NCI-H1417 treated with DMSO at 0.1 percent for 48 hours (cell line): ENCODE results near the gene PPP2R5B.
A peak's percentile ranks its signal among the peaks of the same experiment; 100 is the strongest.

ENCODE experiments used
- DNase-seq: peaks from one replicate; lab custom pipeline; 2025; lab: John Stamatoyannopoulos, UW

PPP2R5B gene

DNA sequence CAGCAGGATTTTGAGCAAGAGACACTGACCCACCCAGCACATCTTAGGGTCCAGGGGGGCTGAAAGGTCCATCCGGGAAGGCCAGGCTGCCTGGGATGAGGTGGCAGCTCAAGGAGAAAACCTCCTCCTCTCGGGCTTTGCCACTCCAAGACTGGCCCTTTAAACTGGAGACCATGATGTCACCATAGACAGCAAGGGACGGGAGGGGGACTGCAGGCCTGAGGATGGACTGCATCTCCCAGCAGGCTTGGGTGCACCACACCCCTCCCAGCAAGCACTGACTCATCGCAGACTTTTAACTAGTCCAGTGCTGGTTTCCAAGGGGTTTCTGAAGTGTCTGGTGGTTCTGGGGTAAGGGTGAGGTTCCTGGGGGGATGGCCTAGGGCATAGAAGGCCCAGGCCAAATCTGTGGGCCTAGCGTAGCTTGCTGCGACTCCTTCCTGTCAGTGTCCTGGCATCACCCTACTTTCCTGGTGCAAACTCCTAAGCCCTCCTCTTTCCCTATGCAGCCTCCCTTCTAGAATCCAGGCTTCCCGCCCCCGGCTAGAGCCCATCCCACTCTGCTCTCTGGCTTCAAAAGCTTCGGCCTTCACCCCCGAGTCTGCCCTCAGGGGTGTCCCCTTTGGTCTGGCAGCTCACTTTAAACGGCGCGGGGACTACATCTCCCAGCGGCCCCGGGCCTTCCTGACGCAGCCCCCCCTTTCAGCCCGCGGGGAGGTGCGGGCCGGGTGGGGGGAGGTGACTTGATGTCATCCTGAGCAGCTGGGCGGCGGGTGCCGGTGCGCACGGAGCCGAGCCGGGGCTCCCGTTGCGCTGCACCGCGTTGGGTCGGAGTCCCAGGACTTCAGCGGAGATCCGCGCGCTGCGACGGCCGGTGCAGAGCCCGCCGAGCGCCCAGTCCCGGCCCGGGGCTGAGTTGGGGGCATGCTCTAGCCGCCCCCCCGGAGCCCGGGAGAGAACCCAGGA is at the start of gene PPP2R5B:
Gene PPP2R5B (plus strand): TSS at position 746 of the 966 bp plus-strand sequence. CDS start 1,046 bp downstream, outside the sequence.
- DNase-seq, result peak; percentile 14

DNA sequence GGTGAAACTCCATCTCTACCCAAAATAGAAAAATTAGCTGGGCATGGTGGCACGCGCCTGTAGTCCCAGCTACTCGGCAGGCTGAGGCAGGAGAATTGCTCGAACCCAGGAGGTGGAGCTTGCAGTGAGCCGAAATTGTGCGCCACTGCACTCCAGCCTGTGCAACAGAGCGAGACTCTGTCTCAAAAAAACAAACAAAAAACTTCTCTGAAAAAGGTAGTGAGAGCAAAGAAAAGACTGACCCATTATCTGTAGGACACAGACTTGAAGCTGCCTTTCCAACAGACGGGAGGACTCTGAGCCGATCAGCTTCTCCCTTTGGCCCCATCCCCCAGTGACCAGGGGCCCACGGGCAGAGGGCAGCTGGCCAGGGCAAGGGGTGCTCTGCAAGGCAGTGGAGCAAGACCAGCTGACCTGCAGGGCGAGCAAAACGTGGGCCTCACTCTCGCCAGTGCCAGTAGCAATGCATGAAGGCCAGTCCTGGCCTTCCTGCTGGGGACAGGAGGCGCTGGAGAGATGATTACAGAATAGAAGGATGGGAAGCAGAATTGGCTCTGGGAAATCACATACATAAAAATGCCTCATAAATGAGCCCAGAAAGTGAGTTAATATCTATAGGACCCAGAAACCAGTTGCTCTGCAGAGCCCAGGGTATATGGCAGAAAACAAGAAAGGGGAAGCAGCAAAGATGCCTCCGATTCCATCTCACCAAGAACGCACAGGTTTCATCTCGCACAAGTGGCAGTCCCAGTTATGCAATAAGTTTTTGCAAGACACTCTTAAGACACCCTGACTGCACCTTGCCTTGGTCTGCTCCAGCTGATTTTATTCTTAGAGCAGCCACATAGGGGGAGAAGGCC is 48.9 kb upstream of the PPP2R5B start:
- no peak for DNase-seq

DNA sequence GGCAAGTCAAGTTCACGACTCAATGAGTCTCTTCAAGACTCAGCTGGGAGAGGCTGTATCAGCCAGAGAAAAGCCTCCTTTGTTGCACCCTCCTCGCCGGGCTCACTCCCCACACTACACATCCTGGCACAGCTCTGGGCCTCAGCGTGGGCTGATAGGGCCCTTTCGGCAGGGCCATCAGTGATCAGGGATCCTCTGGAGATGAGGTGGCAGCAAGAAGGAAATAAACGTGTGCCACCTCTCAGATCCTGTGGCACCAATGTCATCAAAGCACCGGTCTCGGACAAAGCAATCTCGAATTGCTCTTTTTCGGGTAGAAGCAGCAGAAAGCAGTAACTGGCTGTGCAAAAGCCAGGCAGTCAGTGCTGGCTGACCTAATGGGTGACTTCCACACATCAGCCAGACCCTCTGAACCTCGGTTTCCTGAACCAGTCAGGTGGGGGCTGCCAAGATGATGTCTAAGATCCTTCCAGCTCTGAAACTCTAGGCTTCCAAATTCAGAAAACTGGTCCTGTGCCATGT is 48.2 kb upstream of the PPP2R5B start:
- DNase-seq, result no peak

DNA sequence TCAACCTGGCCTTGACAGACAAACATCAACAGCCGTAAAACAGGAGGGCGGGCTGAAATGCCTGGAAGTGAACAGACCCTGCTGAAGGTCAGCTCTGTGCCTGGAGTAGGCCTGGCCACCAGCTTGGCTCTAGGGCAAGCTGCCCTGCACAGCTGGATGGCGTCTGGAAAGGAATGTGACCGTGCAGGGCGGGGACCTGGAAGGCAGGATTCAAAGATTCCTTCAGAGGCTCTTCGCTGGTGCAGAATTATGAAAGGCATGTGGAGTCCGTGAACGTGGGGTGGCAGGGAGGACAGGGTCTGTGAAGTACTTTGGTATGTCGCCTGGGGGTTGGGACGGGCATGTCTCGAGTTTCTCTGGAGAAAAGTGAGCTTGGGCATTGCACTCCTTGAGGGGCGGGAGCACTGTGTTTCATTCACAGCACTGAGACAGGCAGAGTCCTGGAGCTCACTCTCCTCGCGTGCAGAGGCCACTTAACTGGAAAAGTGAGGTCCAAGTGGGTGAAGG is 47.6 kb upstream of the PPP2R5B start:
- no peak for DNase-seq

DNA sequence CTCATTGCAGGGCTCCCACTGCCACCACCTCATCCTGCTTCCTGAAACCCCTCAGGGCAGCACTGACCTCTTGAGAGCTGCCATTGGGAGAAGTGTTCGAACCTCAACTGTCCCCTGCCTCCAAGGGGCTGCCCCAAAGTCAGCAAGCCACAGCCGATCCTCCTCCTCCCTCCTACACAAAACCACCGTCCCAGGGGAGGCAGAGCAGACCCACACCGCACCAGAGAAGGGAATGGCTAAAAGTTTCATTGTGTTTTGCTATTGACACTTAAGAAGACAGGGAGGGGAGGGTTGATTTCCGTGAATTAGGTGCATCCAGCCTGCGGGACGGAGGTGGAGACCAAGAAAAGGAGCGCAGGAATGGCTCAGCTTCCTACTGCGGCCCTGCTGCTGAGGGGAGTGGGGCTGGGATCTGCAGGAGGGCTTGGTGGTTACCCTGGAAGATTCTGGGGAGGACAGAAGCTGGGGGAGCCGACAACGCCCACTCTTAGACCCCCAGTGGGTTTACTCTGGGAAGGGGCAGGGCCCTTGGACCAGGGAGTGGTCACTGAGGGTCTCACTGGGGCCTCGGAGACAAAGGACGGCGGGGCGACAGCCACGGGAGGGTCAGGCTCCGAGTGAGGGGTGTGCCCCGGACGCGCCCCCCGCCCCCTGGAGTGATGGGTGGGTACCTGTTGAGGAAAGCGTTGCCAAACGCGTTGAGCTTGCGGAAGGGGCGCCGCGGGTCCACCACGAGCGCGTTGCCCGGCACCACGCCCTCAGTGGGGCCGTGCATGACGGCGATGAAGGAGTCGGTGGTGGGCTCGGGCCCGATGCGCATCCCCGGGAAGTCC is 46.9 kb upstream of the PPP2R5B start:
- no peak for DNase-seq

DNA sequence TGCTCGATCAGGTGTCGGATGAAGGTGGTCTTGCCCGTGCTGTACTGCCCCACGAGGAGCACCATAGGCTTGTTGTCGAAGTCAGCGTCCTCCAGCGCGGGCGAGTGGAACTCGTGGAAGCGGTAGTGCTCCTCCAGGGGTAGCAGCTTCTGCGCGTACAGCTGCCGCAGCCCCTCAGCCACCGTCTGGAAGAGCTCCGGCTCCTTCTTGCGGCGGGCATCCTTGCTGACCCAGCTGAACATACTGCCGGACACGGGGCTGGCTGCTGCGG is 46.3 kb upstream of the PPP2R5B start:
- no peak for DNase-seq

DNA sequence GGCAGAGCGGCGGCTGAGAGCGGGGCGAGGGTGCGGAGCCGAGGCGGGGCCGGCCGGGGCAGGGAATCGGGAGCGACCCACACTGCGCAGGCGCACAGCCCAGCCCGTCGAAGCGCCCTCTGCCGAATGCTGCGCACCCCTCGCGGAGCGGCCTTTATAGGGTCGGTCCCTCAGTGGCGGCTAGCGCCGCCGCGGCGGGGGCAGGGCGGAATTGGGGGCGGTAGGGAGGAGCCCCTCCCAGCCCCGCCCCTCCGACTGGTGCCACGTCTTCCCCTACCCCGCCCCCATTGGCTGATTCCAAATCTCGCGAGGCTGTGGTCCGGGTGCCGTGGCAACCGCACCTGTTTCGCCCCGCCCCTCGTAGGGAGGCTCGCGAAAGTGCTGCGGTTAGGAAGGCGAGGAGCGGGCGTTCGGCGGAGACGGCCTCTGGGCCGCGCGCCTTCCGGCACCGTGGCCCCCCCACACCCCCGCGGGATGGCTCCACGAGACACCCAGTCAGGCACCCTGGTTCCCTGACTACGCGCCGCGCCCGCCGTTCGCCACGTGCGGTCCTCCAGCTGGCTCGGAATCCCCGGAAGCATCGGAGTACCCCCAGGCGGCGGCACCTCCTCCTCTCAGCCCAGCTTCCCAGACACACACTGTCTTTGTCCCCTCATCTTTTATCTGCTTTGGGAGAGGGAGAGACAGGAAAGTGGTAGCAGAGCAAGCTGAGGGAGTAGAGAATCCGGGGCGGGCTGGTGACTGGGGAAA is 45.8 kb upstream of the PPP2R5B start, which contains the start of gene EHD1:
Gene EHD1 (minus strand): TSS at position 128 of the 750 bp plus-strand sequence. CDS start 157 bp downstream, outside the sequence.
- DNase-seq, result peak; percentile 94

DNA sequence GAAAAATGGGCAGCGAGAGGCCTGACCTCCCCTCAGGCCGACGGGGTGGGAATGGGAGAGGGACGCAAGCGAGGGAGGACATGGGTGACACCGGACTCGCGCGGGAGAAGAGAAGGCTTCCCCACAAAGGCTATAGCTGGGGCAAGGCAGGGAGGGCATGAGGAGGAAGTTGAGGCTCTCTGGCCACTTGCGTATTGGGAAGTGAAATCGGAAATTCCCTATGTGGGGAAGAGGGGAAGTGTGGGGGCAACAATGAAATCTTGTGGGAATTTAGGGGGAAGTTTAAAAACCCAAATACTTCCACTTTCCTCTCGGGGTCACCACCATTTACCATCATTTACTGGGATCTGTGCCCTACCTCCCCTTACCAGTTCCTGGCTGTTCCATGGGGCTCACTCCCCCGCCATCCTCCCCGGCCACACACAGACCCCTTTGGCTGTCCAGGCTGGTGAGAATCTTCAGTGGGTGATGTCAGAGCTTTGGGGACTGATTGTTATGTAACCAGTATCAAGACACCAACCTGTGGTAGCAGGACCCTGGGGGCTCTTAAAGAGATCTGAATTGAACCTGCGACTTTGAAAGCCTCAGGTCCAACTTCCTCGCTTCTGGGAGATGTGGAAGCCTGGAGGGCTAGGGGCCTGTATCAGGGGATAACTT is 45.1 kb upstream of the PPP2R5B start:
- no peak for DNase-seq

DNA sequence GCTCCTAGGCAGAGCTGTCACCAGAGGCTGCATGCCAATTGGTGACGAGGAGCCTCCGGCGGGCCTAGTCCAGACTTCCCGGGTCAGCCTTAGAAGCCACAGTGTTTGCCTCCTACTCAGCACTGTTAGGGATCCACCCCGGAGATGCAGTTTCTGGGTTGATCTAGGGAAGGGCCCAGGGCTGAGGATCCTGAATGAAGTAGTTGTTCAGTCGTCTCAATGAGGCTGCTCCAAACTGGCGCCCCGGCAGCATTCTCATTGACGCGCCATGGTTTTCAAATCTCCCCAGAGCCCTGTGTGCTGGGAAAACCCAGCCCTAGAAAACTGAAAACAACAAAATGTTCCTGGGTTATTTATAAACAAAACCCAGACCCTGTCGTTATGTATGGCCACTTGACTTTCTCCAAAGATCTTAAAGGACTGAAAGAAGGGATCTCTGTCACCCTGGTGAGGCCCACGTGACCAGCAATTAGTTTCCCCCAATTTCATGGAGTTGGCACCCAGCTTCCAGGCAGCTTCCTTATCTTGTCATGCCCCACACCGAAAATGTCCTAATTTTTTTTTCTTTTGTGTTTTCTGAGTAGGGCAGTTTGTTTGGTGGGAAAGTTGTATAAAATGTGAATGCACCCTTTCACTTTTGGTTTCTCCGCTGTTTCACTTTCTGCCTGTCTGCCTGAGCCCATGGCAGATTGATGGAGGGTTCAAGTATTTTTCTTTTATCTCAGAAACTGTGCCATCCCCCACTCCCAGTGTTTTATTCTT is 44.1 kb upstream of the PPP2R5B start:
- no peak for DNase-seq

DNA sequence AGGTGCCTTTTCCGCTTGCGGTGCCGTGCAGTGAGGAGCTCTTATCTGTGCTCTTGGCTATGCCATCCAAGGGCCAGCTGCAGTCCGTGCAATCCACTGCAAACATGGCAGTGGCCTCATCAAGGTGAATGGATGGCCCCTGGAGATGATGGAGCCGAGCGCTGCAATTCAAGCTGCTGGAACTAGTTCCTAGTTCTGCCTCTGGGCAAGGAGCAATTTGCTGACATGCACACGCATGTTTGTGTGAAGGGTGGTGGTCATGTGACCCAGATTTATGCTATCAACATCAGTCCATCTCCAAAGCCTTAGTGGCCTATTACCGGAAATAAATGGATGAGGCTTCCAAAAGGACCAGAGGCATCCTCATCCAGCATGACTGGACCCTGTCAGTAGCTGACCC is 43.0 kb upstream of the PPP2R5B start:
- DNase-seq, result no peak

DNA sequence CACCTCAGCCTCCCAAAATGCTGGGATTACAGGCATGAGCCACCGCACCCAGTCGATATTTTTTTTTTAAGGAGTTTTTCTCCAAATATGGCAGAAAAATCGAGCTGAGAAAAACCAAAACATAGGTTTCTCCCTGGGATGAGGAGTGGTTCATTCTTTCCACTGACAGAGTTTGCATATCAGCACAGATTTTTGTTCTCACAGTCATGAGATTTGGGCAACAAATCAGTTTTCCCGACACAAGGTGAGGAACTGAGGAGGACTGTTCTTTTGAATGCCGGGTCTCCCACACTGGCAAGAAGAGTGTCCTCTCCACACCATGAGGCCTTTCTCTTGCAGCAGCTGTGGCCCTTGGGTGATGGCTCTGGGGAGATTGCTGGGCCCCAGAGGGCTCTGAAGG is 42.2 kb upstream of the PPP2R5B start:
- DNase-seq, result no peak

DNA sequence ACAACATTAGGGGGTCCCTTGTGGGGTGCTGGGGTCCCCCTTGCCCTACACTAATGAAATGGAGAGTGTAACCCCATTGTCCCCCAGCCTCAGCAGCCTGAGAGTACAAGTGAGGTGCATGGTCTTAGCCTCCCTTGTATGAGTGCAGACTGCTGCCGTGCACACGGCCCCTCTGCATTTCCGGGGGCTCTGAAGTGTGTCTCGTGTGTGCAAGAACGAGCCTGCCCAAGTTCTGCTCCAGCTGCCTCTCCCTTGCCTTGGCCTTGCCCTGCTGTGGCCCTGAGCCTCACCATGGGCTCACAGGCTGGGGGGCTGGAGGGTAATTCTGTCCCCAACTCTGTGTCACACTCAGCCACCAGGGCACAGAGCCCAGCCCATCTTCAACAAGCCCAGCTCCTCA is 40.9 kb upstream of the PPP2R5B start:
- DNase-seq, result no peak

DNA sequence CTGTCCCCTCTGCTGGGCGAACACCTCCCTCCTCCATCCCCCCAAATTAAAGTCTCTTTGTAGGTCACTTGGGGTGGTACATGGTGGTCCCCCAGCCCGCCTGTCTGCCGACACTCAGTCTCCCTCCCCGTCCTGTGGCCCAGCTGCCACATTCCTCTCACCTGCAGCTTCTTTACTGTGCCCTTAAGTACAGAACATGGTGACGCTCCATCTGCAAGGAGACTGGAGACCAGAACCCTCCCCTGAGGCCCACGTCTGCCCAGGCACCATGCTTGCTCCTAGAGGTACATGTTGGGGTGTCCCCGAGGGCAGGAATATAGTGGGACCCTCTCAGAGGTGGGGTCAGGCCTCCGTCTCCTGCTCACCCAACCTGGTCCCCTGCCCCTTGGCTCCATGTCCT is 40.5 kb upstream of the PPP2R5B start:
- DNase-seq, result no peak

DNA sequence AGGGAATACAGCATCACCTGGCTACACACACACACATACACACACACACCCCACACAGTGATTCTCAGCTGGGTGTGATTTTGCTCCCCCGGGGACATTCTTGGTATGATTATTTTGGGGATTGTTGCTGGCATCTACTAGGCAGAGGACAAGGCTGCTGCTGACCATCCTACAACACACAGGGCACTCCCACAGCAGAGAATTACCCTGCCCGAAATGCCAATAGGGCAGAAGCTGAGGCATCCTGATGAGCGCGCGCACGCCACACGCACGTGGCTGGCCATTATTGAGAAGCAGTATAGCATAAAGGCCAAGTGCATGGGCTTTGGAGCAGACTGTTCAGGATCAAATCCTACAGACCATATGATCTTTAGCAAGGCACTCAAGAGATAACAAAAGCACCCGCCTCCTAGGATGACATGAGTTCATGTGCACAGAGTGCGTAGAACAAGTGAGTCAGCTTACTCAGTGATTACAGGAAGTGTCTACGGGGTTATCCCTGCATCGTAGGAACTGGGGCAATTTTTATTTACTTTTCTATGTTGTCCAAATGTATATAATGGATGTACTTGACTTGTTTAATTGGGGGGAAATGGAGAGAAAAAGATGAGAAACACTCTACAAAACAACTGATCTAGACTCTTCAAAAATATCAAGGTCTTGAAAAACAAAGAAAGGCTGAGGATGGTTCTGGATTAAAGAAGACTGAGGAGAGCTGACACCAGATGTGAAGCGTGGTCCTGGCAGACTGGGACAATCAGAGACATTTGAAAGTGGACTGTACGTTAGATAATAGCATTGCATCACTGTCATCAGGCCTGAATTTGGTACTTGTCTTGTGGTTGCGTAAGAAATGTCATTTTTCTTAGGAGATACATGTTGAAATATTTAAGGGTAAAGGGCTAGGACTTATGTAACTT is 38.9 kb upstream of the PPP2R5B start:
- no peak for DNase-seq

DNA sequence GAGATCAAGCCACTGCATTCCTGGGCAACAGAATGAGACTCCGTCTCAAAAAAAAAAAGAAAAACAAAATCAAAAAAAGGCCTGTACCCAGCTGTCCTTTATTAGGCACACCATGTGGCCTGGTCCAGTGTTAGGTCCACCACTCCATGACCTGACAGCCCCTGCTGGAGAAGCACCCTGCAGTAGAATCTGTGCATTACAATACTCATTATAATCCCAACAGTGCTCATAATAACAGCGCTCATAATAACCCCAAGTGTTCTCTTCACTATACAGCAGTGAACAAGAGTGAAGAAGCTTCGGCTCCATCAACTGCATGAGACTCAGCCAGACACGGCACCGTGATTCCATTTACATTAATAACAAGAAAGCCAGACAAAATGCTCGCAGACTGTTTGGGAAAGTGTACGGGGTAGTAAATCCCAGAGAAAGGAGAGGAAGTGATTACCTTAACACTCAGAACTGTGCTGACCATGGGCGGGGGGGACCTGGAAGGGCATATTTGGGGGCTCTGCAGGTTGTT is 37.2 kb upstream of the PPP2R5B start:
- DNase-seq, result no peak

DNA sequence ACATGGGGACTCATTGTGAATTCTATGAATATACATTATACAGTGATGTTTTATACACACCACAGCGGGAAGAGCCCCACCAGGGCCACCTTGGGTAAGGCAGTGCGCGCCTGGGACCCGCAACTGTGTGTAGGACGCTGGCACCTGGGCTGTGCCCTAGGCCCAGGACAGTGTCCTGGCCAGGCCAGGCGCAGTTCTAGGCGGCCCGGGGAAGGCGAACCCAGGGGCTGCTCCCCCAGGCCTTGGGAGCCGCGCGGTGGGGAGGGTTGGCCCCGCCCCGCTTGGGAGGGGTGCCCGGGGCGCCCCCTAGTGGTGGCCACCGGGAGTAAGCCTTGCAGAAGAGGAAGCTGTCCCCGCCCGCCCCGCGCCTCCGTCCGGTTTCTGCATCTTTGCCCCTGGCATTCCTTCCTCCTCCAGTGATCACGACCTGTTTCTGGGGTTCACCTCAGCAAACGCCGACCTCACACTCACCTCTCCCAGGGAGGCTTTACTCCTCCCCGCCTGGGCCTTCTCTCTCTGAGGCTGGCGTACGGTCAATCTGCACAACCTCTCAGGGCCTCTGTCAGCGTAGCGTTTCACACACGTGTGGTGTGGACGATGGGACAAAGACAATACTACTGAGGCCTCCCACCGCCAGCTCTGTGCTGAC is 36.6 kb upstream of the PPP2R5B start:
- no peak for DNase-seq

DNA sequence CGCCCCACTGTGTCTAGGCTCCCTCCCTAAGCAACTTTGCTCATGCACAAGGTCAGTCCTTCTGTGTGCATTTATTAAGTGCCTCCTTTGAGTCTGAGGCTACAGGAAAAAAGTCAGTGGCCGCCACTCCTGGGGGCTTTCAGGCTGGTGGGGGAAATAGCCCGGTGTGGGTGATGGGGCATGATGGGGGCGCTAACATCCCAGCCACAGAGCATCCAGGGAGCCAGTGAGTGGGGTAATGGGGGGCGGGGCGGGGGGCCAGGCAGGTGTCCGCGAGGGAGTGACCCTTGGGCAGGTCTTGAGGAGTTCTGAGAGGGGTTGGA is 36.1 kb upstream of the PPP2R5B start:
- DNase-seq, result no peak
